Gastrocnemius medialis (tissue), 4 donors: ENCODE measurements around the gene PIGL. TPM values are rescaled to one million over a fixed set of nuclear protein-coding genes. Genes with fewer than 3 reads are reported as not detected.

Source experiments
- ATAC-seq, 2 donors: fragments of 150-250 bp; one replicate each; pipeline ENCODE4 v1.9.1; 2016
- DNase-seq, 2 donors: peaks; one replicate each; pipeline ENCODE4 v3.0.0-alpha.2; 2019
- H3K27ac ChIP-seq, 4 donors: fragments of 200-600 bp; sonication (generic); 1 replicate in 1 of 4; 2 replicates in 3 of 4; pipeline ENCODE4 v1.5.1; 2016 to 2018; ENCODE audit warnings: mild to moderate bottlenecking in 2 of 4, moderate library complexity in 1 of 4
- H3K27me3 ChIP-seq, 3 donors: fragments of 200-600 bp; sonication (generic) in 2 of 3; 1 replicate in 1 of 3; 2 replicates in 2 of 3; pipeline versions ENCODE4 v1.5.1 to v1.6.0; 2016 to 2019; ENCODE audit warnings: mild to moderate bottlenecking in 1 of 3, moderate library complexity in 1 of 3
- H3K36me3 ChIP-seq, 2 donors: fragments of 200-600 bp; sonication (generic) in 1 of 2; one replicate each; pipeline ENCODE4 v1.5.1; 2017 to 2018
- H3K4me1 ChIP-seq, 2 donors: fragments of 200-600 bp; sonication (generic) in 1 of 2; one replicate each; pipeline ENCODE4 v1.5.1; 2016 to 2017; ENCODE audit warnings: mild to moderate bottlenecking in 2 of 2
- H3K4me3 ChIP-seq, 4 donors: fragments of 200-600 bp; sonication (generic) in 3 of 4; 1 replicate in 1 of 4; 2 replicates in 3 of 4; pipeline ENCODE4 v1.5.1; 2016 to 2019; ENCODE audit warnings: mild to moderate bottlenecking in 2 of 4
- H3K9me3 ChIP-seq, 3 donors: fragments of 200-600 bp; sonication (generic) in 2 of 3; 1 replicate in 1 of 3; 2 replicates in 2 of 3; pipeline ENCODE4 v1.5.1; 2016 to 2019
- CTCF ChIP-seq, 5 experiments: fragments of 450-650 bp in 3 of 5; fragments of 200-600 bp in 2 of 5; sonication (generic) in 2 of 5; IDR thresholded peaks in 4 of 5; conservative IDR thresholded peaks in 1 of 5; 1 replicate in 4 of 5; 2 replicates in 1 of 5; pipeline ENCODE4 v1.5.1; 2016 to 2019; ENCODE audit warnings: antibody characterized with exemption in 5 of 5, mild to moderate bottlenecking in 3 of 5, moderate library complexity in 3 of 5
- POLR2A ChIP-seq, 2 donors: fragments of 450-650 bp; IDR thresholded peaks; one replicate each; pipeline ENCODE4 v1.6.1; 2017; ENCODE audit warnings: antibody characterized with exemption in 2 of 2, mild to moderate bottlenecking in 2 of 2, moderate library complexity in 2 of 2
- in situ Hi-C, 4 donors: fragments of 200-750 bp; cut with MboI; loops; one replicate each; pipeline versions ENCODE4 v1.15.0 to v1.8.0; 2017; ENCODE audit warnings: low sequenced_read_pairs in 4 of 4
- intact Hi-C: fragments of 100-400 bp; cut with DNase I; formaldehyde crosslinking; loops from one replicate; pipeline ENCODE4 v1.15.1; 2023; ENCODE audit warnings: low total_unique reads
- total RNA-seq, 4 donors: library from RNA; depleted of rRNA; stranded (reverse); fragments of >200 nt; gene quantifications; one replicate each; pipeline versions ENCODE4 v1.1.0 to v1.2.3, GENCODE V29; 2016

PIGL gene
- total RNA-seq, 4 donors from 2014 or later = 6.2 to 7.4 (median 7.0) TPM

DNA sequence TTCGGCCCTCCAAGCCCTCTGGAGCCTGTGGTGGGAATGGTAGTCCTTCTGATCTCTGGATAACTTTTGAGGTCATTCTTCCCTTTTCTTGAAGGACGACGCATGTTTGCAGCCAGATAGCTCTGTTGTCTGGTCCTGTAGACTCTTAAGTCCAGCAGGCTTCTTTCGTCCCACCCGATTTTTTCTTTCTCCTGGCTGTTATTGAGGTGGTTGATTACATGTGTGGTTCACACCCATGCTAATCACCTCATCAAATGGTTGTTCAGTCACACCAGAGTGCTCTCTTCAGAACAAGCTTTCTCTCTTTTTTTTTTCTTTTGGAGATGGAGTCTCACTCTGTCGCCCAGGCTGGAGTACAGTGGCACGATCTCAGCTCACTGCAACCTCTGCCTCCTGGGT is 30.6 kb downstream of the PIGL start:
- no peaks in the 10 kb centered on the region for H3K36me3 ChIP-seq
- DNase-seq (no peak), ATAC-seq (no peak)
- no peak overlapping the region for H3K4me3 ChIP-seq
- in situ Hi-C loops (no loop called here), intact Hi-C loops (no loop called here)
- no peak overlapping the region for H3K27ac ChIP-seq
- no peaks in the 10 kb centered on the region for H3K9me3 ChIP-seq
- H3K4me1 ChIP-seq = no peaks in the 10 kb centered on the region
- H3K27me3 ChIP-seq = no peaks in the 10 kb centered on the region
- TF ChIP-seq POLR2A (IDR thresholded peaks at IDR 0.05) = no peak
- TF ChIP-seq CTCF (IDR thresholded peaks at IDR 0.05 in 4 of 5, conservative IDR thresholded peaks at IDR 0.05 in 1 of 5) = no peak

GRCh38 chr17:16250635-16251034 is 33.6 kb downstream of the PIGL start:
- ATAC-seq (peak in 1 of 2 donors; percentile 54), DNase-seq (no peak)
- H3K4me3 ChIP-seq = no peak overlapping the region
- H3K27me3 ChIP-seq = no peaks in the 10 kb centered on the region
- in situ Hi-C loops (no loop called here), intact Hi-C loops (no loop called here)
- H3K27ac ChIP-seq = no peak overlapping the region
- H3K9me3 ChIP-seq = no peaks in the 10 kb centered on the region
- no peaks in the 10 kb centered on the region for H3K36me3 ChIP-seq
- TF ChIP-seq CTCF (IDR thresholded peaks at IDR 0.05 in 4 of 5, conservative IDR thresholded peaks at IDR 0.05 in 1 of 5) (no peak), POLR2A (IDR thresholded peaks at IDR 0.05) (no peak)
- peaks cover 5 to 9% of the 10 kb centered on the region in 2 donors for H3K4me1 ChIP-seq

GRCh38 chr17:16251043-16251442 is 34.0 kb downstream of the PIGL start:
- intact Hi-C loops = no loop called here
- DNase-seq (no peak), ATAC-seq (no peak)
- H3K4me3 ChIP-seq = no peak overlapping the region
- no peaks in the 10 kb centered on the region for H3K9me3 ChIP-seq
- no peaks in the 10 kb centered on the region for H3K36me3 ChIP-seq
- no peaks in the 10 kb centered on the region for H3K27me3 ChIP-seq
- H3K27ac ChIP-seq = no peak overlapping the region
- TF ChIP-seq CTCF (IDR thresholded peaks at IDR 0.05 in 4 of 5, conservative IDR thresholded peaks at IDR 0.05 in 1 of 5) (no peak), POLR2A (IDR thresholded peaks at IDR 0.05) (no peak)
- in situ Hi-C loops = no loop called here
- peaks cover 9 to 12% of the 10 kb centered on the region in 2 donors for H3K4me1 ChIP-seq

GRCh38 chr17:16251556-16251955 is 34.5 kb downstream of the PIGL start:
- in situ Hi-C loops = no loop called here
- ATAC-seq (no peak), DNase-seq (no peak)
- Histone ChIP-seq H3K9me3 (no peaks in the 10 kb centered on the region), H3K4me3 (no peak overlapping the region), H3K4me1 (peaks cover 13 to 17% of the 10 kb centered on the region in 2 donors), H3K36me3 (no peaks in the 10 kb centered on the region), H3K27ac (no peak overlapping the region), H3K27me3 (no peaks in the 10 kb centered on the region)
- TF ChIP-seq CTCF (IDR thresholded peaks at IDR 0.05 in 4 of 5, conservative IDR thresholded peaks at IDR 0.05 in 1 of 5) (no peak), POLR2A (IDR thresholded peaks at IDR 0.05) (no peak)
- intact Hi-C loops = no loop called here

DNA sequence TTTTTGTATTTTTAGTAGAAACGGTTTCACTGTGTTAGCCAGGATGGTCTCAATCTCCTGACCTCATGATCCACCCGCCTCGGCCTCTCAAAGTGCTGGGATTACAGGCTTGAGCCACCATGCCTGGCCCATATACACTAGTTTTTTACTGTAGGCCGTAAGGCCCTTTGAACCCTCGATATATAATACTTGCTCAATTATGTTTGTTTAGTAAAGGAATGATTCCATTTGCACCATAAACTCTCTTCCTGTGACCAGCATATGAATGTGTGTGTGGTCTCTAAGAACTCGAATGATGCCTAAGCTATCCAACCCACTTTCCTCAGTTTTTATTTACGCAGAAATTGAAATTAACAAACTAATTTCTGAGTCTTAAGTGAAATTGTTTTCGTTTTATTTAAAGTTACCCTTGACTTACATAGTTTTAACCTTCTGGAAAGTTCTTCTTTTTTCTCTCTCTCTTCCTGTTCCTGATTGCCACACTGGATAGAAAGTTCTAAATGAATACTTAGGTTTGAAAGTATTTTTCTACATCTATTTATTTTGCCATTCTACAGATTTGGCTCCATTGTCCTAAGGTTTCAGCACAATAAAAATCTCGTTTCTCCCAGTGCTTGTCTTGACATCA is 37.9 kb downstream of the PIGL start:
- Histone ChIP-seq H3K9me3 (no peaks in the 10 kb centered on the region), H3K27me3 (no peaks in the 10 kb centered on the region), H3K27ac (peak overlapping the region; percentile 57 to 89 (median 62)), H3K4me1 (peaks cover 42 to 46% of the 10 kb centered on the region in 2 donors), H3K4me3 (no peak overlapping the region), H3K36me3 (no peaks in the 10 kb centered on the region)
- DNase-seq (no peak), ATAC-seq (no peak)
- in situ Hi-C loops (no loop called here), intact Hi-C loops (no loop called here)
- TF ChIP-seq POLR2A (IDR thresholded peaks at IDR 0.05) (no peak), CTCF (IDR thresholded peaks at IDR 0.05 in 4 of 5, conservative IDR thresholded peaks at IDR 0.05 in 1 of 5) (no peak)
